NCI-H1417 treated with DMSO at 0.1 percent for 48 hours (cell line): ENCODE measurements around the gene PPM1H.
A peak's percentile ranks its signal among the peaks of the same experiment; 100 is the strongest.

Experiments used
- DNase-seq: peaks from one replicate; lab custom pipeline; 2025; lab: John Stamatoyannopoulos, UW

Gene PPM1H

DNA sequence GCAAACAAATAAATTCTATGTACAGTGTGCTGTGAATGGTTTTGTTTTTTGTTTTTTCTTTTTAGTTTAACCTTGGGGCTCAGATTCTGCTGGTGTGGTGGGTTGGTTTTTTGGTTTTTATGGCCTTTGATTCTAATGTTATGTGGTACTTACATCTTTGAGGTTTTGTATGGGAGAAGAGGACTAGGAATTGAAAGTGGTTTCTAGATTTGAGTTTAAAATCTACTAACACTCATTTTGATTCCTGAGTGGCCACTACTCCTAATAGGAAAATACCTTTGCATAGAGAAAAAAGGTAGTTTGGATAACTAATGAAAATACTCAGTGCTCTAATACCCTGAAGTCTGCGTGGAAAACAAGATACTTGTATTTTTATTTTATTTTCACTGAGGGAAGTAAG is 330.6 kb downstream of the PPM1H start:
- DNase-seq: no peak

DNA sequence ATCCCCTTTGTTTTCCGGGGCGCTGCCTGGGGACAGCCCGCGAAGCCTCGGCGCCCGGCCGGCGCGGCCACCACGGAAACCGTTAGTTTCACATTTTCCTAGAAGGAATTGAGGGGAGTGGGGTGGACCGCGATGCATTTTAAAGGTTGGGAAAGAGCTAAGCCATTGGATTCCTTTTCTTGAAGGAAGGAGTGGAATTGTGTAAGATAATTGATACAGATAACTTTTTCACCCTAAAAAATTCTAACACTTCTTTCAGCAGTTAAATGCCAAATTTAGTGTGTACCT is 331.2 kb downstream of the PPM1H start:
- DNase-seq: no peak

GRCh38 chr12:62603061-62603810 is 331.7 kb downstream of the PPM1H start:
- DNase-seq: peak; percentile 68

DNA sequence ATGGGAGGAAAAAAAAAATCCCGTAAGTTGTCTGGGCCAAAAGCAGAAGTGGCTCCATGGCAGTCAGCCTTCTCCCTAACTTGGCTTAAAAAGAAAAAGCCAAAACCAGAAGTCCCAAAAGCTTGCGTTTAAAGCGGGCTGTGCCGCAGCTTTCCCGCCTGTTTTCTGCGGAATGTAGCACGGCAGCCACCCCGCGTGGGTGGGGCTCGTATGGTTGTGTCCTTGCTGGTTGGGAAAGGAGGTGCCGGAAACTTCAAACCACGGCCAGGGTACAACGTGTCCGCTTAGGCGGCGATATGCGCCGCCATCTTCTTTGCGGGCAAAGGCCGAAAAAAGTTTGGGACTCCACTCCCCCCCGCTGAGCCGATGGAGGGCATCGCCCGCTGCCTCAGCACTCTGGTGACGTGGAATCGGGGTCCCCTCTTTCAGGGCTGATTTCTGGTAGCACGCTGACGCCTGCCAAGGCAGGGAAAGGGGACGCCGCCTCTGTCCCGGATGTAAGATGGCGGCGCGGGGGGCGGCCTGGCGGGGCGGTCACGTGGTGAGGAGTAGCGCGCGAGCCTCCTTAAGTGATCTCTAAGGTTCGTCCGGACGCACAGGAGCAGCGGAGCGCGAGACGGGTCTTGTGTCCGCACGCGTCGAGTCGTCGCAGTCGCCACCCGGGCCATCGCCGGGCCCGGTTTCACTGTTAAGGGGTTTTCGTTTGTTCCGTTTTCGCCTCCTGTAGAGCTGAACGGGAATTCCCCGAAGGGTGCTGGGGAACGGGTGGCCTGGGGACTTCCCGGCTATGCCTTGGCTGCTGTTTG is 332.5 kb downstream of the PPM1H start:
- peak; percentile 82 for DNase-seq

DNA sequence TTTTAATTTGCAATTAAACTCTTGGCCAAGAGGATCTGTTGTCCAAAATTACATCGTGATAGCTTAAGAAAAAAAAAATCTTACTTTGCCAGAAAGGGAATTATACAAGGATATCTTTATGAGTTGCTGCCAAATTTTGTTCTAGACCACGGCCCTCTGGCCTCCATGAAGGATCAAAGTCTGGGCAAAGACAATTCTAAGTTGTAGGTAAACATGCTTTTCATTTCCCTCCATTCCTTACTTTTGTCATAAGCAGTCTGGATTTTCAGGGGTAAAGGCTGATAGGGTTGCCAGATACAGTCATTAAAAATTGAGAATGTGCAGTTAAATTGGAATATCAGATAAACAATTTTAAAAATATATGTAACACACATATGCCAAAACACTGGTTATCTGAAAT is 333.2 kb downstream of the PPM1H start:
- DNase-seq: no peak

DNA sequence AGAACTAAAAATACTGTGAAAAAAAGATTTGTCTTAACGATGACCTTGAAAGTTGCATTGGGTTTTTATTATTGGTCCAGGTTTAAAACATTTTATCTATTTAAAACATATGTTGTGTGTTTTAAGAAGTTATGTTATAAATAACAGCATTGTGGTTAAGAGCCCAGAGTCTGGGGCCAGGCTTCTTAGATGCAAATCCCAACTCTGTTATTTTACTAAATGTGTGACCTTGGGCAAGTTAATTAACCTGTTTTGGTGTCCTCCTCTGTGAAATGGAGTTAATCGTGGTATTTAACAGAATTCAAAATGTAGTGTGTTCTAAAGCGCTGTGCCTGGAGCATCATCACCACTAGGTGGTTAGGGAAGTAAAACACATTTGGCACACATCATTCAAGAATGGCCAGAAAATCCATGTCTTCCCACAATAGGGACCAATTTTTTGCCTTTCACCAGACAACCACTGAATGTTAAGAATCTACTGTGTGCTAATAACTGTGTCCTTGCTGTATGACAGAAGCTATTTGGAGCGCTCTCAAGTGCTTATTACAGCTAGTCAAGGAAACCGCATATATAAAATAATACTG is 335.0 kb downstream of the PPM1H start:
- no peak for DNase-seq

- DNase-seq: no peak
Measured at GRCh38 chr12:62598846-62599245, 336.1 kb downstream of the PPM1H start.

DNA sequence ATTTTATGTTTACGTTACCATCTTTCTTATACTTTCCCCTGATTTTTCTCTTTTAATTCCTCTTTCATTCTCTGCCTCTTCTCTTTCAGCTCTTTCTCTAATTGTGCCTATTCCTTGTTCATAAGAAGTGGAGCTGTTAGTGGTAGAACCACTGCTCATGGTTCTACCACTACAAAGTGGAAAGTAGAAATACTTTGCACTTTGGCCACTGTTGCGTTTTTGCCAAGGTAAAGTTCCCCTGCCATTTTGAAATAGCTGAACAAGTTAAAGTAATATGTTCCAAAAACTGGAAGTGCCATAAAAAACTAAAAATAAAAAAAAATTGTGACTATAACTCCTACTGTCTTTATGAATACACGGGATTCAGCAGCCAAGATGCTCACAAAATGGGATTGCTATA is 337.7 kb downstream of the PPM1H start:
- no peak for DNase-seq
